IPS-18c (cell line): ENCODE results near the gene DVL3.

Experiments
- H3K4me3 ChIP-seq: 2 replicates; pipeline ENCODE4 v1.7.0; 2013; ENCODE audit warnings: low read depth, mild to moderate bottlenecking, low read length, moderate library complexity; ENCODE audit not compliant: insufficient read depth
- H3K9me3 ChIP-seq: one replicate; pipeline ENCODE4 v1.6.1; 2013; ENCODE audit warnings: mild to moderate bottlenecking, low read length, moderate library complexity; ENCODE audit not compliant: control insufficient read depth, insufficient read depth

DVL3 gene

DNA sequence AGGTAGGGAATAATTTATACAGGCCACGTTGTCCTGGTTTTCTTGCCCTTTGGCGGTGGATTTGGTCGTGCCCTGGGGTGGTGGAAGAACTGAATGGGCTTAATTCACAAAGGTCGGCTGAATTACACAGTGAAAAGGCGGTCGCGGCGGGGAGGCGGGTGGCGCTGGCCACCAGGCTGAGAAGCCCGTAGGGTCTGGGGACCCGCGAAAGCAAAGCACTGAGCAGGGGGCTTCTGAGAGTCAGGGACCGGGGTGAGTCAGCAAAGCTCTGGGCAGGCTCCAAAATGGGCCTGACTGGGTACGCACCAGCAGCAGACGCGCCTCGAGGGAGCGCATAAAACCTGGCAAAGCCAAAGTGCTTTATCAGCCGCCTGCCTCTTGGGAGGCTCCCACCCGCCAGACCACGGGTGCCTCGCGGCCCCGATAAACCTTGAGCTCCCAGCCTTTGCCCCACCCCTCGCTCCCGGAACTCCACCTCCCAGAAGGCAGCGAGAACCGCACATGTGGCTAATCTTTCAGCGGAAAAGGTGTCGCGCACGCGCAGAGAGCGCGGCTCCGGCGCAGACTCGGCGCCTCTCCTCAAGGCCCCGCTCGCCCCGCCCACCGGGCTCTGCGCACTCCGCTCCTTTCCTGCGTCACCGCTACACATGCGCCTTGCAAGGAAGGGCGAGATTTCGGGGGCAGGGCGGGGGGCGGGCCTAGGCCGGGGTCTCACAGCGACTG lies 30.4 kb downstream of the DVL3 start:
- H3K4me3 ChIP-seq, result peak overlapping the region; percentile 98
- no peaks in the 10 kb centered on the region for H3K9me3 ChIP-seq

DNA sequence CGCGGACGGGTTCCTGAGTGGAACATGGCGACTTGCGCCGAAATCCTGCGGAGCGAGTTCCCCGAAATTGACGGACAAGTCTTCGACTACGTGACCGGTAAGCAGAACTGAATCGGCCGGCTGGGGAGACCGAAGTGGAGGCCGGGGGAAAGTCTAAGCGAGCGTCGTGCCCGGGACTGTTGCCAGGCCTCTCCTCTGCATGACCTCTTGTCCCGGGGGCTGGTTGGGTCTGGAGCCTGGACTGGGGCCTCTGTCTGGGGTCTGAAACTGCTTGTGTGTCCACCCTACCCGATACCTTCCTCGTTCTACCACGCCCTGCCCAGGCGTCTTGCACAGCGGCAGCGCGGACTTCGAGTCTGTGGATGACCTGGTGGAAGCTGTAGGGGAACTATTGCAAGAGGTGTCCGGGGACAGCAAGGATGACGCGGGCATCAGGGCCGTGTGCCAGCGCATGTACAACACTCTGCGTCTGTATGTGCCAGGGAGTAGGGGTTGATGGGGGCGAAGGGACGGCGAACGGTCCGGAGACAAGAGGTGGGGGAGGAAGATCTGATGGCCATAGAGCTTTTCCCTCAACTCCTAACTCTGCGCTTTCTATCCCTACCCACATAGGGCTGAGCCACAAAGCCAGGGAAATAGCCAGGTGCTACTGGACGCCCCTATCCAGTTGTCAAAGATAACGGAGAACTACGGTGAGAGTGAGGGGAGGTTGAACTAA lies 31.2 kb downstream of the DVL3 start, which contains the start of gene ABCF3:
Gene ABCF3, plus strand, starts transcription at position 16 of the 718 bp plus-strand sequence. Its CDS starts 9 bp downstream, at position 25.
- H3K9me3 ChIP-seq, result no peaks in the 10 kb centered on the region
- H3K4me3 ChIP-seq, result peak within 1 kb of the TSS; percentile 98

DNA sequence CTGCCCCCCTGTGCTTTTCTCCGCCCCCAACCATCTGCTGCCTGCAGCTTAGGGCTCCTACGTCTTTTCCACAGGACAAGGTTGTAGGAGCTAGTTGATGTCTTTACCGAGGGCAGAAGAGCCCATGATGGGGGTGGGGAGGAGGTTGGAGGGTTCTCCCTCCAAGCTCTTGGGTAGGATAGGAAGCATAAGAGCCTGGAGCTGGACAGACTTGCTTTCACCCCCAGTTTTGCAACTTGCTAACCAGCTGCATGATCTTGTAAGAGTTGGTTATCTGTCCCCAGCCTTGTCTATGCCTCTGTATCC lies 31.7 kb downstream of the DVL3 start:
- H3K4me3 ChIP-seq, result peak overlapping the region; percentile 98
- no peaks in the 10 kb centered on the region for H3K9me3 ChIP-seq

DNA sequence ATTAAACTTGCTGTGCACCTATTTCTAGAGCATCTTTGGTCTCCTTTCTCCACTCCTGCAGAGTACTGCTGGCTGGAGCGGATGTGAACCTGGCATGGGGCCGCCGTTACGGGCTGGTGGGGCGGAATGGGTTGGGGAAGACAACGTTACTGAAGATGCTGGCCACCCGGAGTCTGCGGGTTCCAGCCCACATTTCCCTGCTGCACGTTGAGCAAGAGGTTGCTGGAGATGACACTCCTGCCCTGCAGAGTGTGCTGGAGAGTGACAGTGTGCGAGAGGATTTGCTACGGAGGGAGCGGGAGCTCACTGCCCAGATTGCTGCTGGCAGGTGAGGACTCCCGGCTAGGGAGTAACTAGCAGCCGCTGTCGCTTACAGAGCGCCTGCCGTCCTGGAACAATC lies 32.9 kb downstream of the DVL3 start:
- no peaks in the 10 kb centered on the region for H3K9me3 ChIP-seq
- H3K4me3 ChIP-seq, result no peak overlapping the region

DNA sequence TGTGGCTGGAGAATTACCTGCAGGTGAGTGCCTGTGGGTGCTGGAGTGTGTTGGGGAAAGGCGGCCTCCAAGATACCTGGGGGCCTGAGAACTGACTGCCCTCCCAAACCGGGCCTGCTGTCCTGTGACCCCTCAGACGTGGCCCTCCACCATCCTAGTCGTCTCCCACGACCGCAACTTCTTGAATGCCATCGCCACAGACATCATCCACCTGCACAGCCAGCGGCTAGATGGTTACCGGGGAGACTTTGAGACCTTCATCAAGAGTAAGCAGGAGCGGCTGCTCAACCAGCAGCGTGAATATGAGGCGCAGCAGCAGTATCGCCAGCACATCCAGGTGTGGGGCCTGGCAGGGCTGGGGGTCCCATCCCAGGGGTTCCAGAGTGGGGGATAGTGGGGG lies 34.2 kb downstream of the DVL3 start:
- Histone ChIP-seq H3K9me3 (no peaks in the 10 kb centered on the region), H3K4me3 (no peak overlapping the region)

GRCh38 chr3:184192889-184193288 lies 37.7 kb downstream of the DVL3 start:
- Histone ChIP-seq H3K9me3 (no peaks in the 10 kb centered on the region), H3K4me3 (no peak overlapping the region)

DNA sequence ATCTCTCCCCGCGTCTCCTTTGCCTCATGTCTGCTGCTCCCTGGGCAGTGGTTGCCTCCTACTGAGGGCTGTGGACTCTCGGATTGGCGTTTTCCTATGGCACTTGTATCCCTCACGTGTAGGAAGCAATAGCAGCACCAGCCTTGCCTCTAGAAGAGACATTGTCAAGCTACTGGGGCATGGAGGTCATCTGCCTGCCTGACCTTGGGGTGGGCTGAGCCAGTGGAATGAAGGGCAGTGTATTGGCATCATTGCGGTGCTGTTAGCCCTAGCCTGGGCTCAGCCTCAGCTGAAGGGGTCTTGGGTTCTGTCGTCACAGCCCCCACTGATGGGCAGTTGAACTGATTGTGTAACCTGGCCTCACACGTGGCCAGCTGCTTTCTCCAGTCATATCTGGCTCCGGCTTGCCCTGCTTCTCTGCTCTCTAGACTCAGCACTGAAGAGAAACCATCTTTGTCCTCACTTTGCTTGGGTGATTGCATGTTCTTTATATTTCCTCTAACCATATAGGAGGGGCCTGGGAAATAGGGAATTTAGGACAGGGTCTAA lies 38.9 kb downstream of the DVL3 start:
- no peak overlapping the region for H3K4me3 ChIP-seq

DNA sequence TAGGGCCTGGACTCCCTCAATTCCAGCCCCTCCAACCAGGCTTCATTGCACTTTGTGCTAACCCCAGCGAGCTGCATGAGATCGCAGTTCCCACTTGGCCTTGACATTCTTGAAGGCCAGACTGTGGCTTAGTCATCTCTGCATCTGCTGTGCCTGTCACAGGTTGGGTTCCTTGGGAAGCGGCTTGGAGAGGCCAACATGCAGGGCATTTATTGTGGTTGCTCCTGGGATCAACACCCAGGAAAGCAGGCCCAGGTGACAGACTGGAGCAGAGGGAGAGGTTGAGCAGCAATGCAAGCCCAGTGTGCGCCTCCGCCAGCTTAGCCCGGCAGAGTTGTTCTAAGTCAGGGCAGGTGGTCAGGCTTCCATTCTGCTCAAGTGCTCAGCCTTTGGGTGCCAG lies 41.4 kb downstream of the DVL3 start:
- no peak overlapping the region for H3K4me3 ChIP-seq

More for the DNA sequence above, 38.9 kb downstream of the DVL3 start:
- no peaks in the 10 kb centered on the region for H3K9me3 ChIP-seq

DNA sequence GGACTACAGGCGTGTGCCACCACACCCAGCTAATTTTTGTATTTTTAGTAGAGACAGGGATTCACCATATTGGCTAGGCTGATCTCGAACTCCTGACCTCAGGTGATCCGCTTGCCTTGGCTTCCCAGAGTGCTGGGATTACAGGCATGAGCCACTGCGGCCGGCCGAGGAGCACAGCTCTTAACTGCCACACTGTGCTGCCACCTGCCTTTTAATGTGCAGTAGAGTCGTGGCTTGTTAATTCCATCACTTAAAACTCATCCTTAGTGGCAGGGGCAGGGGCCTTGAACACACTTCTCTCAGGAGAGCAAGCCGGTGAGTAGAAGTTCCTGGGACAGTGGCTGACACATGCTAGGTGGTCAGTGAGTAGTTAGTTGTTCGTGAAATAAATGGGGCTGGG lies 43.3 kb downstream of the DVL3 start:
- no peak overlapping the region for H3K4me3 ChIP-seq
- H3K9me3 ChIP-seq, result no peaks in the 10 kb centered on the region

More for the DNA sequence above, 41.4 kb downstream of the DVL3 start:
- no peaks in the 10 kb centered on the region for H3K9me3 ChIP-seq

- Histone ChIP-seq H3K4me3 (no peak overlapping the region), H3K9me3 (no peaks in the 10 kb centered on the region)
Measured at GRCh38 chr3:184200825-184201224, 45.6 kb downstream of the DVL3 start.

- no peak overlapping the region for H3K4me3 ChIP-seq
Measured at GRCh38 chr3:184203526-184203925, 48.3 kb downstream of the DVL3 start.

GRCh38 chr3:184209146-184209923 lies 54.2 kb downstream of the DVL3 start:
- no peak overlapping the region for H3K4me3 ChIP-seq
- H3K9me3 ChIP-seq, result no peaks in the 10 kb centered on the region

More at GRCh38 chr3:184203526-184203925, 48.3 kb downstream of the DVL3 start:
- no peaks in the 10 kb centered on the region for H3K9me3 ChIP-seq

DNA sequence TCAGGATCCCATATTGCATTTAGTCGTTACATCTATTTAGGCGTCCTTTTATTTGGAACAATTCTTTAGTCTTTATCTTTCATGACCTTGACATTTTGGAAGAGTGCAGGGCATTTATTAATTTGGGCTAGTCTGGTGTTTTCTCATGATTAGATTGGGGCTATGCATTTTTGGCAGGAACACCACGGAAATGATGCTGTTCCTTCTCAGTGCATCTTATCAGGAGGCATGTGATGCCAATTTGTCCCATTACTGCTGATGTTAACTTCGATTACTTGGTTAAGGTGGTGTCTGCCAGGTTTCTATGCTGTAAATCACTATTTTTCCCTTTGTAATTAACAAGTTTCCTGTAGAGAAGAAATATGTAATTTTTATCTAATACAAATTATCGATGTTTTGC lies 56.1 kb downstream of the DVL3 start:
- Histone ChIP-seq H3K4me3 (no peak overlapping the region), H3K9me3 (no peaks in the 10 kb centered on the region)

DNA sequence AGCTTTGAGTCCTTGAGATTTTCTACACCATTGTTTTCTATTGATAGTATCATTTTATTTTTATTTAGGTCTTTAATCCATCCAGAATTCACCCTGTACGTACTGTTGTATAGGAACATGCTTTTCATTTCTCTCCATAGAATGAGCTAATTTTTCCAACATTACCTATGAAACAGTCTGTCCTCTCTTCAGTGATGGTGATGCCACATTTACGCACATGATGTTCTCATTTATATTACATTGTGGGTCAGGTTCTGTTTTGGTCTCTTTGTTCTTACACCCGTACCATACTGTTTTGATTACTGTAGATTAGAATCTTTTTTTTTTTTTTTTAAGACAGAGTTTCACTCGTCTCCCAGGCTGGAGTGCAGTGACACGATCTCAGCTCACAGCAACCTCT lies 56.5 kb downstream of the DVL3 start:
- no peak overlapping the region for H3K4me3 ChIP-seq
- H3K9me3 ChIP-seq, result no peaks in the 10 kb centered on the region

- Histone ChIP-seq H3K9me3 (no peaks in the 10 kb centered on the region), H3K4me3 (no peak overlapping the region)
Measured at GRCh38 chr3:184218814-184219213, 63.6 kb downstream of the DVL3 start.

DNA sequence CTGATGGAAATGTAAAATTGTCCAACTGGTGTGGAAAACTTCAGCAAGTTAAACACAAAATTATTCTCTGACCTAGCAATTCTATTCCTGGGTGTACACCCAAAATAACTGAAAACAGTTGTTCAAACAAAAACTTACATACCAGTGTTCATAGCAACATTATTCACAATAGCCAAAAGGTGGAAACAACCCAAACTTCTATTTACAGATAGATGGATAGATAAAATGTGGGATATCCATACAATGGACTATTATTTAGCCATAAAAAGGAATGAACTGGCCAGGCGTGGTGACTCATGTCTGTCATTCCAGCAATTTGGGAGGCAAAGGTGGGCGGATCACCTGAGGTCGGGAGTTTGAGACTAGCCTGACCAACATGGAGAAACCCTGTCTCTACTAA lies 67.3 kb downstream of the DVL3 start:
- H3K9me3 ChIP-seq, result no peaks in the 10 kb centered on the region

More for the DNA sequence above, 67.3 kb downstream of the DVL3 start:
- H3K4me3 ChIP-seq, result no peak overlapping the region
